Measurements from ENCODE around the gene POLR1F.

Gene POLR1F

DNA sequence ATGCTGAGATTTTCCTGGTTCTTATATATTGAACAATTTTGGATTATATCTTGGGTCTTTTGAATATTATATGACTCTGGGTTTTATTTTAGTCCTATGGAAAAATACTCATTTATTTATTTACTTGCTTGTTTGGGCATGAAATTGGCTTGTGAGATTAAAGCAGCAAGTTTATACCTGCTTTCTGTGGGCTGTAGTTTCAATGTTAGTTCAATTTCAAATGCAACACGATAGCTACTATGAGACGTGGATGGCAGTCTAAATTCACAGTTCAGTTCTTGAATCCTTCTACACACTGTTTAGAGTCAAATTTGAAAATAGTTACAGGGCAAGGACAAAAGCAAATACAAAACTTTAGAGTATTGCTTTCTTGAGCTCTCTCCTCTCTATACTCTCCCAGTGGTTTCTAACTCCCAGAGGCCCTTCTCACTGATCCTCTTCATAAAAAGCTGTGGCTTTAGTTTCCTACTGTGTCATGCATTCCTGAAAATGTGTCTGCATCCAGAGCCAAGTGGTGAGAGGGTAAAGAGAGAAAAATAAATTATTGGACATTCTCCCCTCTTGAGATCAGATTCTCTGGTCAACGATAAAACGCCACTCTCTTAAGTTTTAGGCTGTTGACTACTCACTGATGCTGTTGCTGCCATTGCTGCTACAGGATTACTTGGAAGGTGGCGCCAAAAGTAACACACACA, 34.4 kb downstream of the POLR1F start:
- DNase-seq, result no peak

GRCh38 chr7:19670806-19671205, 38.0 kb downstream of the POLR1F start:
- no peak for DNase-seq

DNA sequence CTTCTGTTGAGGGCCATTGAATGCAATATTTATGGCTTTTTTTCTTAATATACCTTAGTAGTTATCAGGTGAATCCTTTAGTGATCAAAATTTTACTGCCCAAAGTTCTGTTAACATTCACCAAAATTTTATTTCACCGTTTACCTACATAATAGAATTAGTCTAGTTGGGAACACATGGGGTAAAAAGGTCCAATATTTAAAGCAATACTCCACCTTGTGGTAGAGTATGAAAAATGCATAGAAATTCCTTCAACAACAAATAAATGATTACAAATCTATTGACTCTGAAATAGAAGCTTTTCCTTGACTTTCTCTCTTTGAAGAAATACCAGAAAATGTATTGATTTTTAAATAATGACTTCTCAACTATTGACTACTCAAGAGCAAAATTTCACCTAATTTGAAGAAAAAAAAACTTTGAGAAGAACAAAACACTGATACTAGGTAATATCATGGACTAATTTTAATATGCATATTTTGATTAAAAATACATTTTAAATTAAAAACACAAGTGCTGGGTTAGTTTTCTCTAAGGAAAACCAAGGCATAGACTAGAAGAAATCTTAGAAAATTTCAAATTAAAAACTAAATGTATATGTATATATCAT, 43.3 kb downstream of the POLR1F start:
- DNase-seq, result no peak

DNA sequence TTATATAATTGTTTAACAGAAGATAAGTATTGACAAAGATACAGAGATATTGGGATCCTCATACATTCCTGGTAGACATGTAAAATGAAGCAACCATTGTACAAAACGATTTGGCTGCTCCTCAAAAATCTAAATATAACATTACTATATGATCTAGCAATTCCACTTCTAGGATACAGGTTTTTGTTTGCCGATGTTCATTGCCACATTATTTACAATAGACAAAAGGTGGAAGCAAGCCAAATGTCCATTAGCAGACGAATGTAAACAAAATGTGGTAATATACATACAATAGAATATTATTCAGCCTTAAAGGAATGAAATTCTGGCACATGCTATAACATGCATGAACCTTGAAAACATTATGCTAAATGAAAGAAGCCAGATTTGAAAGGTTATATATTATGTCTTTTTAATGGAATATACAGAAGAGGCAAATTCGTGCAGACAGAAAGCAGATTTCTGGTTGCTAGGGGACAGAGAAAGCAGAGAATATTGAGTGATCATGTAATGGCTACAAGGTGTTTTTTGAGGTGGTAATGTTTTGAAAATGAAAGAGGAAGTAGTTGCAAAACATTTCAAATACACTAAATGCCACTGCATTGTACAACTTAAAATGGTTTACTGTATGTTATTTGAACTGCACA, 44.9 kb downstream of the POLR1F start:
- DNase-seq, result no peak

GRCh38 chr7:19648791-19649190, 60.0 kb downstream of the POLR1F start:
- DNase-seq, result no peak

All from NCI-H187 (cell line).